ELF-1 (cell line): Measurements from ENCODE around the gene DUSP16.
"Not testable (repeated sequence)": the region's sequence is repeated elsewhere in the genome, so short reads cannot be mapped to it uniquely, and the experiment has no call there.

ENCODE experiments used
- DNase-seq: peaks from one replicate; pipeline ENCODE4 v3.0.0-alpha.2; 2016; ENCODE audit warnings: low read depth, low spot score

DUSP16 gene

GRCh38 chr12:12522657-12523056 is 40.0 kb downstream of the DUSP16 start:
- not testable (repeated sequence) for DNase-seq

- DNase-seq = no peak
Measured at GRCh38 chr12:12521888-12522287, 40.8 kb downstream of the DUSP16 start.

DNA sequence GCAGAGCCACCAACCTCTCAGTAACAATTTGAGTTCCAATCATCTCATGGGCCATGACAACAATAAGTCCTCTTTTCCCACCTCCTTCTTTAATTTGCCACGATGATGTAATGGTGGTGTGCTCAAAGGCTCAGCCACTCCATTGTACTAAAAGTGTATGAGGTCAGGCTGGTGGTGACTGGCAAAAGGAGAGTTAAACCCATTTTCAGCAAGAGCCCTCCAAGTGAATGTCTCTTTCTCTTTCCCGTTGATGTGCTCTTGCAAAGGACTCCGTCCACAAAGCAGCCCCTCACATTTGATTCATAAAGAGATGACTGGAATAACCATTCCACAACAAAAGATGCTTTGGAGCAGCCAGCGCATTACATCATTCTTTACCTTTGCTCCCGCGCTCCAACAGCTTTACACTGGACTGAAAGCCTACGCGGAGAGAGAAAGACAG is 41.6 kb downstream of the DUSP16 start:
- no peak for DNase-seq

DNA sequence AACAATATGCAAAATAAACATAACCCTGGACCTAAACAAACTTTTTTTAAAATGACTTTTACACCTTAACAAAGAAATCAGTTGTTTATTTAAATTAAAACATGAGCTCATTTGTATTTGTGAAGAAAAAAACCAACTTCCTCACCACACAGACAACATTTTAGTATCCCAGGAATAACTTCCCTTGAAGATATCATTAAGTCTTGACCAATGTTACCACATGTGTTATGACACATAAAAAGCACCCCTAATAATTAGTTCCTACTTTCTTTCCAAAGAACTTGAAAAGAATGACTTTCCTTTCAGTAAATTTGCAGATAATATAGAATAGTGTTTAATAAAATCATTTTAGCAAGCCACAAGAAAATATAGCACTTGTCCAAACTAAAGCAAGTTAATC is 42.4 kb downstream of the DUSP16 start:
- DNase-seq = no peak

DNA sequence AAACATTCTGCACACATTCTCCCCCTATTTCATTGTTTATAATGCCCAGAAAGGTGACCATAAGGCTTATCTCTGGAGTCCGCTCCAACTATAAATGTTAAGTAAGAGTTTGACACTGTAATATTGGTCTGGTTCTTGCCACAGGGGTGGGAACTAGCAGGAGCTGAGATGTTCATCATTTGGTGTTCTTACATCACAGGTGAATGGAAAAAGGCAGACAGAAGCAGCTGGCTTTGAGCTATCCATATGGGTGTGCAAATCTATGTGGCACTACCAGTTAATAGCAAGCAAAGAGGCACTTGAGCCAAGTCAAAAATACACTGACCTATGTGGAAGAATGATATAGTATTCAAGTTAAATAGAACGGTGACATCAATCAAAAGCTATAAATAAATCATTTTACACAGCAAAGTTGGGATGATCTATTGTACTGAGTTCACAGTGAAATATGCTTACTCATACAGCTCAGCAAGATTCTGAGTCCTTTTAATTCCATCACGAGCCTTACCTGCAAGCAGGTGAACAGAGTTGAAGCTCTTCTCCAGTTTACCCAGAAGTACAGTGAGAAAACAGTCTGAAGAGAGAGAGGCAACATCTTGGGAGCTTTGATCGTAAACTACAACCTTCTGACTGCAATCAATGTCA is 43.2 kb downstream of the DUSP16 start:
- no peak for DNase-seq

DNA sequence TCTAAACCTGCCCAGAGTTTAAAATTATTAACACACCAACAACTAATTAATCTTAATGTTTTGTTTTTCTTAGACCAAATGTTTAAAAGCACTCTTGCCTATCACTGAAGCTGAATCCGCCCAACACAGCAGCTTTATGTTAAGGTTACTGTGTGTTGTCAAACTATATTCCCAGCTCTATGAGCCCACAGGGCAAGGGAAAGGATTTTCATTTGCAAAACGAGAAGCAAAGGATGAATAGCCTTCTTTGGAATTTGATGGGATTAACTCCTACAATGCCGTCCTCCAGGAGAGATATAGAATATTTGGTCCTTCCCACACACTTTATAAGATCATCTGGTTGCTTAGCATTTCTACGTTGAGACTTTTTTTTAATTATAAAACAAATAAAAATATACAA is 43.7 kb downstream of the DUSP16 start:
- no peak for DNase-seq

DNA sequence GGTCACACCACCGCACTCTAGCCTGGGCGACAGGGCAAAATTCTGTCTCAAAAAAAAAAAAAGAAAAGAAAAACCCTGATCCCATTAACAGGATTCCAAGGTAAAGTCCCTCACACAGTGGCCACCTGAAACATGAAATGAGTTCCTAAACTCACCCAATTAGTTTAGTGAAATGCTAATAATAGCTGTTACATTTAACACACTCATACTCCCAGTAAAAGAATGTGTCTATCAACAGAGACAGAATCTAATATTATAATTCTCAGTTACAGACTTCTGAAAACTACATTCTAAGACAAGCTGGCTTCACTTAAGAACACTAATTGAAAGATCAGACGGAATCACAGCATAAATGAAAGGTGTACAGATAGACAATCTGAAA is 44.2 kb downstream of the DUSP16 start:
- DNase-seq = no peak

DNA sequence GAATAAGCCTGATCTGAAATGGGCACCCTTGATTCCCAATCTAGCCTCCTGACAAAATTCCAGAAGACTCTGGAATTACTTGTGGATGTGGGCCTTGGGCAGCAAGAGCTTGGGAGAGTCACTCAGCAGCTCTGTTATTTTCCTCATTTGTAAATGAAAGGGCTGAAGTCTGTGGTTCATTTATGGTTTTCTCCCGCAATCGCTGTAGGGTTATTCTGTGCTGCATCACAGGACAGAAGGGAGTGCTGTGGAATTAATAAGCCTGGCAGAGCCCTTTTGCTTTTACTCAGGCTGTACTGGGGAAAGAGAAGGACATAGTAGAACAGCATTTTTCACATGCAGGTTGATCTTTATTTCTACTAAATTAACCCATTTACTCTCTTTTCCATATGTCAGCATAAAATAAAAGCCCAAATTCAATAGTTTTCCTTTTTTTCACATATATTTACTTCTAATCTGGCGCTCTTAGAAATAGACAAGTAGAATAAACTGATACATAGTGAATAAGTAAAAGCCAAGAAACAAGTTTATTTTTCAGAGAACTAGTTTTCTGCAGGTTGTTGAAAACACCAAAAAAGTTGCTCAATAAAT is 49.2 kb downstream of the DUSP16 start:
- peak; percentile 27 for DNase-seq

DNA sequence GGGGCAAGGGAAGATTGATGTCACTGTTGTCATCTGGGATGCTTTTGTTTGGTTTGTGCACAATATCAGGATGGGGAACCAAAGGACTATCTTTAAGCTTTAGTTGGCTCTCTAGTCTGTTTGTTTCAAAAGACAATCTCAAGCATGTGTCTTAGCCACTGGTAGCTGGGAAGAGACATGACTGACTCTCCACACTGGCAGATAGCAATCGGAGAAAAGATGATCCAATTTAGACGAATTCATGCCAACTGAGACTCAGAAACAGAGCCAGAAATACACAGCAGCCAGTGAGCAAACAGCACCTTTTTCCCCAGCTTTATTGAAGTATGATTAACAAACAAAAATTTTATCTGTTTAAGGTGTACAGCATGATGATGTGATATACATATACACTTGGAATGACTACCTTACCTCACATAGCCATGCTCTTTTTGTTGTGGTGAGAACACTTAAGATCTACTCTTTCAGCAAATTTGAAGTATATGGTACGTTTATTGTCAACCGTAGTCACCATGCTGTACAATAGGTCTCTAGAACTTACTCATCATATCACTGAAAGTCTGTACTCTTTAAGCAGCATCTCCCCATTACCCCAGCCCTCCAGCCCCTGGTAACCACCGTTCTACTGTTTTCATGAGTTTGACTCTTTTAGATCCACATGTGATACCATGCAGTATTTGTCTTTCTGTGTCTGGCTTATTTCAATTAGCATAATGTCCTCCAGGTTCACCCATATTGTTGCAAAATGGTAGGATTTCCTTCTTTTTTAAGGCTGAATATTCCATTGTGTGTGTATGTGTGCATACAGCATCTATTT is 50.6 kb downstream of the DUSP16 start:
- DNase-seq = no peak

GRCh38 chr12:12511021-12511783 is 51.5 kb downstream of the DUSP16 start:
- no peak for DNase-seq

- DNase-seq = no peak
Measured at GRCh38 chr12:12510551-12510950, 52.1 kb downstream of the DUSP16 start.

- DNase-seq = no peak
Measured at GRCh38 chr12:12510141-12510540, 52.5 kb downstream of the DUSP16 start.

DNA sequence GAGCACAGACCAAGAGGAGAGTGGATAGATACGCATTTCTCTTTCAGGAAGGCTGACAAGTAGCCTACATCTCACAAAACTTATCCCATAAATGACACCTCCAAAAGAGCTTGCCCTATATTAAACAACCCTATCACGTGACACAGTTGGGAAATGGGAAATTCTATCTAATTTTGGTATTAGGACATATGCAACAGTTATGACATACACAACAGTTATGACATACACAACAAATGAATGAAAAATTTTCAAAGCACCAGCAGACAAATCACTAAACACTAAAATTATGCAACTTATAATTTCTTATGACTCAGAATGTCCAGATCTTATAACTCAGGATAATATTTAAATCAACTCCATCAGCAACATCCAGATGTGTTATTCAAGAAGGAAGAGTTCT is 54.1 kb downstream of the DUSP16 start:
- no peak for DNase-seq

DNA sequence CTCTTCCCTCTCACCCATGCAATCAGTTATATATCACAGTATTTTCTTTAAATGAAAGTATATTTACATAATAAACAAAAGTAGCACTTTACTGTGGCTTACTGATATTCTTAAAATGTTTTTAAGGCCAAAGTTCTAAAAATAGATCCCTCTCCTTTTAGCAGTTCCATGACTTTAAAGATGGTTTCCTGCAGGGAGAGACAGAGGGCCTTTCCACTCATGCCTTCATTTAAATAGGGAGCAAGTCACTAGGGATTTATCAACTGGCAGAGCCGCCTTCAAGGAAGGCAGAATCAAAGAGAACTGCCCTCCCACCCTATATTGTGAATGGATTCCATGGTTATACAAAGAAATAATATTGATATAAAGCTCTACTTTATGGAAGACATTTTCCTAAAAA is 55.5 kb downstream of the DUSP16 start:
- DNase-seq = no peak

DNA sequence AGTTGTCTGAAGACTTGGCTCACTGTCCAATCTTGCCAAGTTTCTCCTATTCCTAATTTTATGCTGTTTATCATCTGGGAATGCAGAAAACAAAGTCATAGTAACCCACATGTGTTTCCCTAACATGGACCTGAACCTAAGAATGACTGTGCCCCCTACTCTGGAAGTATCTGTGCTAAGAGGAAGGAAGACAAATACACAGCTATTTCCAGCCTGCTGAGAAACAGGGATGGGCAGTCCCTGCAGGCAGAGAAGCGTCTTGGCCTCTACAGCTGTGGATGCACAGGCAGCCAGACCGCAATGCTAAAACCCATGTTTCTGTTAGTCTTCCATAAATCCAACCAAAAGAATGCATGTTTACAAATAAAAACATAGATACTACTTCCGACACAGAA is 56.2 kb downstream of the DUSP16 start:
- peak; percentile 19 for DNase-seq

DNA sequence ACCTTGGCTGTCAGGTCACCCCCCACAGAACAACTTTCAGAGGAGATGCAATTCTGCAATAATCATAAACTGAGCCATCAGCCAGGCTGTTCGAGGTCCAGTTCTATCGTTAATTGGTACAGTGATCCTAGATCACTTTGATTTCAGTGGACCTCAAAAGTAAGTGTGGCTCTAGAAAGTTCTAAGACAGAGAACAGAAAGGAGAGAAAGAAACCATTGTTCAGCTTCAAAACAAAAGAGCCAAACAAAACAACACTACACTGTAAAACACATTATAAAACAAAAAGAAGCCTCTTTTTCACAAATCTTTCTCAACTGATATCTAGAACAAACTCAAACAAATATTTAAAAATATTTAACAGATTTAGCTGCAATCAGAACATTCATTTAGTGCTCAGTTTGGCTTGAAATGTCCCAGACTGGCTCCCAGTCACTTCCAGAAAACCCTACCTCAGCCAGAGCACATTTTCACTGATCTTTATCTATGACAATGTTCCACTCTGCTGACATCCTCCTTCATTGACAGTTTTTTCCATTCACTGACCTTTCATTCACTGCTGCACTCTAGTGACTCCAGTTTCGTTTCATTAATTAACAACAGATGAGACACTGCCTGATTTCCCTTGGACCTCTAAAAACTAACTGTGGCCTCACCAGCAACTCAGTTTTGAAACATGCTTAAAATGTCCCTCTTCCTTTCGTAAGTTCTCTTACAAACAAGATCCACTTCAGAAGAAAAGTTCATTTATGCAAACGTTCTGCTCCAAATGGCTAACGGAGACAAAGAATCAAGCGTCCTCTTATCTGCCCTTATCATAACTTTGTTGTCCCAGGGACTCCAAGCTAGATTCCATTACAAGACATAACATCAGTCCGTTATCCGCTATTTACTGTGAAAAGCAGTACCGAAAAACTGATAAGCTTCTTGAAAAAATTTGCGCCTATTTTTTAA is 56.8 kb downstream of the DUSP16 start:
- peak; percentile 9 for DNase-seq

DNA sequence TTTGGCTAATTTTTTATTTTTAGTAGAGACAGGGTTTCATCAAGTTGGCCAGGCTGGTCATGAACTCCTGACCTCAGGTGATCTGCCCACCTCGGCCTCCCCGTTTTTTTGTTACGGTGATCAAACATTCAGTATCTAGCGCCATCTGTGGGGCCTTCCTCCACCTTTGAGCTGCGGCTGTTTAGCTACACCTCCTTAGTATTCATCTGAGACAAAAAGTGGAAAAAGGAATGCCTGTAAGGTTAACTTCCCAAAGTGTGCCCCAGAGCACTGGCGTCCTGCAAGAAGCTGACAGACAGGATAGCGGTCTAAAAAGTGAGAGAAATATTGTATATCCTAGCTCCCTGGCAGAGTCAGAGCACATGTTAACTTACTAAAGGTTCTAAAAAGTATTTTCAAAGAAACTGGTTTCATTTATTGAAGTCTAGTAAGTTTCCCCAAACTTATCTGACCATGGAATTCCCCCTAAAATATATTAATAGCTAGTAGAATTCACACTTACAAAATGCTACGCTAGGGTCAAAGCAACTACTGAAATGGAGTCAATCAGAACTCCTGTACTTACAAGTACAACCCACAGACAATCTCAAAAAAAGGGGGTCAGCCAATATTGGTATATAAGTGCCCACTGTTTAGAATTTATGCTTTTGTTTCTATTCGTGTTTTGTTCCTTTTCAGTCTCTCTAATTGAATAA is 59.1 kb downstream of the DUSP16 start:
- peak; percentile 58 for DNase-seq

DNA sequence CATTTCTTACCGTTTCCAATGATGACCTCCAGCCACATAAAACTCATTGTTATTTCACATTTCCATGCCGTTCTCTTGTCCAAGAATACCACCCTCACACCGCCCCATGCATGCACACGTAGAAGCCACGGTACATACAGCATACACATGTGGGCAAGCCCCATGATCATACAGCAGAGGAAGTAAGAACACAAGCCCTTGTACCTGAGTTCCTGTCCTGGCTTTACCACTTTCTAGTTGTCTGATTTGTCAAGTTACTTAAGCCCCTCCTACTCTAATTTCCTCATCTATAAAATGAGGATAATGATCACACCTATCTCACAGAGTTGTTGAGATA is 59.9 kb downstream of the DUSP16 start:
- no peak for DNase-seq

GRCh38 chr12:12502130-12502814 is 60.4 kb downstream of the DUSP16 start:
- DNase-seq = not testable (repeated sequence)

- DNase-seq = no peak
Measured at GRCh38 chr12:12501121-12501520, 61.5 kb downstream of the DUSP16 start.
